ENCODE results near the gene GRAP2.

GRAP2 gene

DNA sequence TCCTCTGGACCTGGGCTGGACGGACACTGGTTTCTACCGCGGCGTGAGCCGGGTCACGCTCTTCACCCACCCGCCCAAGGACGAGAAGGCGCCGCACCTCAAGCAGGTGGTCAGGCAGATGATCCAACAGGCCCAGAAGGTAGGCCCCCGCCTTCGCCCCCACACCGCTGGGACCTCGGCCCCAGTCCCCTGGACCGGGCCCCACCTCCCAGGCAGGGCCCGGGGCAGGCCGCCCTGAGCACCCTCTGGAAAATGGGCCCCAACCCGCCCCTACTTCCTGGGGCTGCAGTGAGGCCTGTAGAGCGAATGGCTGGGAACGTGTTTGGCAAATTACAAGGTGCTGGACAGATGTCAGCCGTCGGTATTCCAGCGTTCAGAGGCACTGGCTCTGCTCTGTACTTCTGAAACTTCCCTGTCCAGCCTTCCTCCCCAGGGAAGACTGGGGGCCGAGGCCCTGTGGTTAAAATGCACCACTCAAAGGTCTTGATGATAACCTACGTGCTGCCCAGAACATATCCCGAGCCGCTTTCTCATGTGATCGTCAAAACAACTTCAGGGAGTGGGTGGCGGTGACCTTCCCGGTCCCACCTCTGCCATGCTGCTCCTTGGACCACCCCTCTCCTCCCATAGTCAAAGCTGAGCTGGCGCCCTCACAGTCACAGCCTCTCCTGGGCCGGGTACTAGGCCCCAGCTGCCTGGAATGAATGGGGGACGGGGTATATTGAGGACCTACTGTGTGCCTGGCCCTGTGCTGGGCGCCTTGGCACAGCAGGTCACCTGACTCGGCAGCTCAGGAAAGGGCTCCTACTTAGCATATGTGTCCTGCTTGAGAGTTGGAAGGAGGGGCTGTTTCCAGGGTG is 94.7 kb downstream of the GRAP2 start:
- DNase-seq = no peak

GRCh38 chr22:39996732-39997131 is 95.8 kb downstream of the GRAP2 start:
- no peak for DNase-seq

GRCh38 chr22:39997421-39997820 is 96.5 kb downstream of the GRAP2 start:
- DNase-seq = no peak

- DNase-seq = no peak
Observed at GRCh38 chr22:39997939-39998726, 97.2 kb downstream of the GRAP2 start.

DNA sequence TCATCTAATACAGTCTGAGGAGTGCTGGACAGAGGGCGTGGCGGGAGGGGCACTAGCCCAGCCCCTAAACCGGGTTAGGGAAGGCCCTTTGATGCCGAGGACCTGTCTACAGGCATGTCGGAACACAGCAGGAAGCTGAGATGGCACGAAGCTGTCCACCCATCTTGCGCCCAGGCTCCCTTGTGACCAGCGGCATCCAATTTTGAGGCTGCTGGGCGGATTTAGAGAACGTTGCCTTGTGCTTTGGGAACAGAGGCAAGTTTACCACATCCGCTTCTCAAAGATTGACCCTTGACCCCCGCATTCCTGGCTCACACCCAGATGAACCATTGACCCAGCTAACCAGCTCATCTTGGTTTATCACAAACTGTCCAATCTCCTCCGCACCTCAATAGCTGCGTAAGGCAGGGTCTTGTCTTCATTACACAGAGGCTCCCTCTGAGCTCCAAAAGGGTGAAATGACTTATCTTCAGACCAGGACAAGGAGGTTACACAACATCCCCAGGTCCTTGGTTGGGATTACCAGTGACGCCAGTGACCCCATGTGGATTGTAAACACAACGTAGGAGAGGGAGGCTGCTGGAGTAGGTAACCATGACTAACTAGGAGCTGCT is 98.4 kb downstream of the GRAP2 start:
- peak; percentile 47 for DNase-seq

DNA sequence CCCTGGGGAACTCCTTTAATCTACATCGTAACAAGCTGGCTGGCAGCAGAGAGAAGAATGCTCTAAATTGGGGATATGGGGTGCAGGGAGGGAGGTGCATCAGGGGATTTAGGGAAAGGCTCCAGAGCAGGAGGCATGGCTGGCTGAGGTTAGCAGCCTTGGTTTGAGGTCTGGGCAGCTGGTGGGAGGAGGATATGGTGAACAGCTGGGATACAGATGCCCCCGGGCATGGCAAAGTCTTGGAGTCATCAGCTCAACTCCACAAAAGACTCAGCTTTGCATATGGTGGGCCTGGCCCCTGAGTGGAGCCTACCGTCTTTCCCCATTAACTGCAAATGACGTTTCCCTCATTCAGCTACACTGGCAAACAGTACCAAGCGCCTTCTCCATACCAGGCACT is 99.3 kb downstream of the GRAP2 start:
- no peak for DNase-seq

DNA sequence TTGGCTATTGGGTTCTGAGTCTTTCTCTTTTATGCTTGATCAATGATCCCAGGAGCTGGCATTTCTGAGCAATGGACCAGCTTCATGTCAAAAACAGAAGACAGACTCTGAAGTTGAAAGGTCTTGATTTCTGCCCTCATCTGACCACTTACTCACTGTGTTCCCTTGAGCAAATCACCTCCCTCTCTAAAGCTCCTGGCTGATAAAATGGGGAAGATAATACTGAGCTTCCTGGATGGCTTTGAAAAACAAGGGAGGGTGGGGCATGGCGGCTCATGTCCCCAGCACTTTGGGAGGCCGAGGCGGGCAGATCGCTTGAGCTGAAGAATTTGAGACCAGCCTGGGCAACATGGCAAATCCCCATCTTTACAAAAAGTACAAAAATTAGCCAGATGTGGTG is 100.2 kb downstream of the GRAP2 start:
- DNase-seq = no peak

DNA sequence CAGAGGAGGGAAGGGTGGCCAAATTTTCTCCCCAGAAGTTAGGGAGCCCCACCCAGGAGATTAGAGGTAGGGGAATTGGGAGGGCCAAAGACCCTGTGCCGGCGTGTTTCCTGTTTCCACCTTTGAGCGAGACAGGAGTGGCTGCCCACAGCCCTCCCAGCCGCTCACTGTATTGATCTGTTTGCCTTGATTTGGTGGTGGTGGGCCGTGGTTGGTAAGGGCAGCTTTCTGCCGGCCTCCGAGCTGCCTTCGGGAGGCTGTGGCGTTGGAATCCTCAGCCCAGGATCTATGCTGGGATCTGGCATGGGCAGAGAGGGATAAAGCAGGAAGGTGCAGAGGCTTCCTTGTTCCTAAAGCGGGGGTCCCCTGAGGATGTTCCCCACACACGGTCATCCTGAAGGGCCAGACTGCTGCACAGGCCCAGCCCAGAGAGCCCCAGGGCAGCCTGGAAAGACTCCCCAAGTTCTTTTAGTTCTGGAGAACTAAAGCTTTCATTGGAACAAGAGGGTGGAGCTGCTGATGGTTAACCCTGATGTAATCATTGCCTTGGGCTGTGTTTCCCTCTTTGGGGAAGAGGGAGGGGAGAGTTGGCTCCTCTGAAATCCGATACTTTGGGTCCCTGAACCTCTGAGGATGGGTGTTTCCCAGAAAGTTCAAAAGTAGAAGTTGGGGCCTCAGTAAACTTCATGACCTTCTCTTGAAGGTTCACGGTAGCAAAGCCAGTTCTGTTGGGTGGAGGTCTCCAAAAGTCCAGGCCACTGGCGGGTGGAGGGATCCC is 101.1 kb downstream of the GRAP2 start:
- no peak for DNase-seq

- DNase-seq = no peak
Observed at GRCh38 chr22:40002935-40003715, 102.2 kb downstream of the GRAP2 start.

GRCh38 chr22:40004836-40005235 is 104.0 kb downstream of the GRAP2 start:
- DNase-seq = no peak

- no peak for DNase-seq
Observed at GRCh38 chr22:40006641-40007040, 105.8 kb downstream of the GRAP2 start.

DNA sequence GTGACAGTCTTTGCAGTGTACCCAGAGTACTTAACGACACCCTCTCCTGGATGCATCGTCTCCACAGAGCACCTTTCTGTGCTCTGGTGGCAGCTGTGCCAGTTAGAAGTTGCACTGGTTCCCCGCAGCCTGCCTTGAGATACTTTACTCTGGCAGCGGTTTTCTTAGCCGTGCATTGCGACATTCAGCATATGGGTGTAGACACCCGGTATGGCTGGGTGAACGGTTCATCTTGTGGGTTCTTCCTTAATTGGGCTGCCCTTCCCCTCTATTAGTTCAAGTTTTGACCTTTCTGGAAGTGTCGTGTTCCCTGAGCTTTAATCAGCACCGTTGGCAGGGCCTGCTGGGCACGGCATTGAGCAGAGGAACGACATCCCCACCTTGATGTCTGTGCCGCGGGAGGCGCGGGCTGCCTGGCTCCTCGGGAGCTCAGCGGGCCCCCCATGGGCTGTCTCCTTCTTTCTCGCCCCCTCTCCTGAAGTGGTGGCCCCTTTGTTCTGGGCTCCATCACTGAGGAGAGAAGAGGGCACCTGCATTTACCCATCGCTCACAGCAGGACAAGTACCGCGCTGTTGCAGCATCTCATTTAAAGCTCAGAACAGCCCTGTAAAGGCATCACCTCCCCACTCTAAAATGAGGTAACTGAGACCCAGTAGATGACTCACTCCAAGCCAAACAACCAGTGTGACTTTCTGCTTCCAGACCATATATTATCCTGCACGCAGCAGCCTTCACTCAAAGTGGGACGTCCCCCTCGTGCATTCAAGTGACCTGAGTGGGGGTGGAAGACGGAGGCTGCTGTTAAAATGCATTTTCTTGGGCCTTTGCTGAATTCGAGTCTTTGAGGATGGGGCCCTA is 107.2 kb downstream of the GRAP2 start:
- DNase-seq = no peak

GRCh38 chr22:40008726-40009291 is 107.9 kb downstream of the GRAP2 start:
- no peak for DNase-seq

DNA sequence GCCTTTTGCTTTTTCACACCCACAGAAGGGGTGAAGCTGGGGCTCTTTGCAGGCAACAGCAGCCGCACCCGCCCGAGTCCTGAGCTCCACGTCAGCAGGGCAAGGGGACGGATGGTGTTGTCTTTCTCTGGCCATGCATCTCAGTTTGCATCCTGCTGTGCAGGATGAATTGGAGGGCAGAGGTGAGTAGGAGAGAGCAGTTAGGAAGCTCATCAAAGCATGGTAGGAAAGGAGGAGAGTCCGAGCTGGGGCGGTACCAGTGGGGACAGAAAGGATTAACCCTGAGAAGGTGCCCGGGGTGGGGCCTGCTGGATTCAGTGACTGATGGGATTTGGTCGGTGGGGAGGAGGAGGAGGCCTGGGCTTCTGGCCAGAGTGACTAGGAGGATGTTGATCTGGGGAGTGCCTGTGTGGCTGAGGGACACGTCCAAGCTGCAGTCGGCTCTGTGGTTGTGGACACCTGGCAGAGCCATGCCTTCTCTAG is 108.4 kb downstream of the GRAP2 start:
- no peak for DNase-seq

GRCh38 chr22:40009951-40010671 is 109.2 kb downstream of the GRAP2 start:
- DNase-seq = no peak

DNA sequence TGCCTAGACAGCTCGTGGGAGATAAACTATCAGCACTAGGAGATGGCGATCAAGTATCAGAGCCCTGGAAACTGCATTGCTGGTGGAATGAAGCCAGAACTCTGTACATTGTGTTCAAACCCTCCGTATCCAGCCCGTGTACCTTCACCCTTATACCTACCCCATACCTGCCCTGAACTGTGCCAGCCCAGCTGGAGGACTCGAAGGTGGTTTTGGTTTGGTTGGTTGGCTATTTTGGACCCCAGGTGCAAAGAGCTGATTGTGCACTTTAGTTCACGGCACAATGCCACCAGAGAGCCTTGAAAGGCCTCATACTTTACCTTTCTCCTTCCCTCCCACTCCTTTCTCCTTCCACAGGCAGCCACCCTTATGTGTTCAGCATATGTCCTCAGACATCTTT is 109.9 kb downstream of the GRAP2 start:
- no peak for DNase-seq

DNA sequence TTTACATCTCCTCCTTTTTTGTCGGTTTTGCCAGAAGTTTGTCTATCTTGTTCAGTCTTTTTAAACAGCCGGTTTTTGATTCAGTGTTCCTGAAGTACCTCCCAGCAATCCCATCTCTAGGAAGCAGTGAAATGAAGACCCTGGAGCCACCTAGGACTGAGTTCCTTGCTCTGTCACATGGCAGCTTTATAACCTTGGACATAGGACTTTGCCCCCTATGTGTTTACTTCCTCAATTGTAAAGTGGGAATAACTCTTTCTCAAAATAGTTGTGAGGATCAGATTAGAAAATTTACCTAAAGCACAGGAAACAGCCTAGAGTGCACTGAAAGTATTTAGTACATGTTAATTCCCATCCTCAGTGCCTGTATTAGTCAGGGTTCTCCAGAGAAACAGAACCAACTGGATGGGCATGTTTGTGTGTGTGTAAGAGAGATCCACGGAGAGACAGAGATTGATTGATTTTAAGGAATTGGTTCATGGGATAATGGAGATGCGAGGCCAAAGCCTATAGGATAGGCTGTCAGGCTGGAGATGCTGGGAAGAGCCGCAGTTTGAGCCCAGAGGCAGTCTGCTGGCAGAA is 113.9 kb downstream of the GRAP2 start:
- no peak for DNase-seq

- no peak for DNase-seq
Observed at GRCh38 chr22:40015358-40015976, 114.6 kb downstream of the GRAP2 start.

- DNase-seq = no peak
Observed at GRCh38 chr22:40018051-40018450, 117.2 kb downstream of the GRAP2 start.

Data from fibroblast of skin of right biceps (primary cell).